Activated CD4-positive, alpha-beta T cell treated with anti-CD3 and anti-CD28 coated beads, Interleukin-2, amount 10 ng/mL, durations not matched to agents 24 days and 14 days (primary cell): ENCODE data around the gene VPS16. TPM values are rescaled to one million over a fixed set of nuclear protein-coding genes. Genes with fewer than 3 reads are reported as not detected.
"Not testable (repeated sequence)": the region's sequence is repeated elsewhere in the genome, so short reads cannot be mapped to it uniquely, and the experiment has no call there.

Source experiments
- DNase-seq: peaks from one replicate; pipeline ENCODE4 v3.0.0; 2022
- H3K27ac Mint-ChIP-seq: one replicate; pipeline ENCODE4 v1.8.0; 2022; ENCODE audit warnings: mild to moderate bottlenecking, mixed read lengths
- H3K27me3 Mint-ChIP-seq: one replicate; pipeline ENCODE4 v1.8.0; 2022; ENCODE audit warnings: mixed read lengths
- H3K36me3 Mint-ChIP-seq: one replicate; pipeline ENCODE4 v1.8.0; 2022; ENCODE audit warnings: low read depth, mild to moderate bottlenecking, mixed read lengths
- H3K4me1 Mint-ChIP-seq: one replicate; pipeline ENCODE4 v1.8.0; 2021; ENCODE audit warnings: mixed read lengths
- H3K4me3 Mint-ChIP-seq: one replicate; pipeline ENCODE4 v1.8.0; 2022; ENCODE audit warnings: mild to moderate bottlenecking, moderate library complexity, mixed read lengths
- H3K9me3 Mint-ChIP-seq: one replicate; pipeline ENCODE4 v1.8.0; 2021; ENCODE audit warnings: mixed read lengths
- intact Hi-C: fragments of 100-400 bp; cut with micrococcal nuclease; formaldehyde crosslinking; loops from one replicate; pipeline ENCODE4 v1.15.1; 2023
- total RNA-seq: library from RNA; stranded (reverse); gene quantifications from 2 replicates; pipeline ENCODE4 v1.2.3, GENCODE V29; 2022

VPS16 gene
- total RNA-seq, 1 donor from 2014 or later: 44.3 TPM

GRCh38 chr20:2800521-2801285, 39.8 kb upstream of the VPS16 start, which contains the start of gene CPXM1:
CPXM1 (minus strand) TSS chr20:2800627; CDS start chr20:2800572, 55 bp downstream.
- H3K4me3 Mint-ChIP-seq: peak within 1 kb of the TSS; percentile 88
- peaks cover 59% of the 10 kb centered on the region for H3K27me3 Mint-ChIP-seq
- no peaks in the 10 kb centered on the region for H3K9me3 Mint-ChIP-seq
- intact Hi-C loops: no loop called here
- H3K4me1 Mint-ChIP-seq: peaks cover 21% of the 10 kb centered on the region
- H3K36me3 Mint-ChIP-seq: peaks cover 3% of the 10 kb centered on the region
- peak within 1 kb of the TSS; percentile 79 for H3K27ac Mint-ChIP-seq
- DNase-seq: peak; percentile 66

GRCh38 chr20:2801286-2801728, 39.2 kb upstream of the VPS16 start:
- peaks cover 3% of the 10 kb centered on the region for H3K36me3 Mint-ChIP-seq
- no peaks in the 10 kb centered on the region for H3K9me3 Mint-ChIP-seq
- peaks cover 21% of the 10 kb centered on the region for H3K4me1 Mint-ChIP-seq
- peaks cover 64% of the 10 kb centered on the region for H3K27me3 Mint-ChIP-seq
- no peak for DNase-seq
- intact Hi-C loops: no loop called here
- peak overlapping the region; percentile 75 for H3K4me3 Mint-ChIP-seq
- peak overlapping the region; percentile 59 for H3K27ac Mint-ChIP-seq

DNA sequence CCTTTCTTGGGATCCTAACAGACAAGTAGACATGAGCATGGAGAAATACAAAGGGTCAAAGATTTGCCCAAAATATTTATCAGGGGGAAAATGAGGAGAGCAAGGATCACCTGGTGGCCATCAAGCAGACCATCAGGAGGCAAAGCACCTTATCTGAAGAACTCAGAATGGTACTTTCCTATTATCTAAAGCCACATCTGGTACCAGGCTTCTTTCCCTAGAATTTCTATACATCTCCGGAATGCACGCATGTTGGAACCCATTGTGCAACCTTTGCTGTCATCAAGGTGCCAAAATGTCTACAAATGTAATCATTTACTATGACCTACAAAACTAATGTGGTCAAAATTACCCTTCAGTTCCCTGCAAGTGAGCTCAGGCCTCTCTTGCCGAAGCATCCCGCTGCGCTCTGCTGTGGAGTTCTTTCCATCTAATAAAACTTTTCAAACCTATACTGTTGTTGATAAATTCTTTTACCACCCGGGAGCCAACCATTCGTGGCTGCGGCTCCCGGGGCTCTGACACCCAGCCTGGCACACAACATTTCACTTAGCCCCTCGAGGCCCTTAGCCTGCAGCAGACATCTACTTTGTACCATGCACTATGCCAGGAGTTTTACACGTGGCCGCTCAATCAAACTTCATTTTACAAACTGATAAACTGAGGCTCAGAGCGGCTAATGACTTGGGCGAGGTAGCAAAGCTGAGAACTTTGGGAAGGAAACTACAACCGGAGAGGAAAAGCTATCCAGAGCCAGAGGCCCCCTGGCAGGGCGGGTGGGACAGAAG, 36.3 kb upstream of the VPS16 start:
- Mint-ChIP-seq H3K4me3 (no peak overlapping the region), H3K4me1 (peaks cover 18% of the 10 kb centered on the region), H3K27ac (no peak overlapping the region), H3K36me3 (peaks cover 3% of the 10 kb centered on the region), H3K27me3 (peaks cover 60% of the 10 kb centered on the region), H3K9me3 (no peaks in the 10 kb centered on the region)
- no peak for DNase-seq
- intact Hi-C loops: no loop called here

- Mint-ChIP-seq H3K27me3 (peaks cover 51% of the 10 kb centered on the region), H3K36me3 (peaks cover 2% of the 10 kb centered on the region), H3K4me1 (peaks cover 12% of the 10 kb centered on the region), H3K4me3 (no peak overlapping the region), H3K9me3 (no peaks in the 10 kb centered on the region), H3K27ac (no peak overlapping the region)
- no peak for DNase-seq
- intact Hi-C loops: no loop called here
Measured at GRCh38 chr20:2804852-2805688, 35.5 kb upstream of the VPS16 start.

- Mint-ChIP-seq H3K27me3 (peaks cover 53% of the 10 kb centered on the region), H3K36me3 (peaks cover 1% of the 10 kb centered on the region), H3K4me1 (peaks cover 8% of the 10 kb centered on the region), H3K27ac (no peak overlapping the region), H3K9me3 (peaks cover under 1% of the 10 kb centered on the region), H3K4me3 (no peak overlapping the region)
- DNase-seq: no peak
- intact Hi-C loops: no loop called here
Measured at GRCh38 chr20:2805689-2806350, 34.7 kb upstream of the VPS16 start.

DNA sequence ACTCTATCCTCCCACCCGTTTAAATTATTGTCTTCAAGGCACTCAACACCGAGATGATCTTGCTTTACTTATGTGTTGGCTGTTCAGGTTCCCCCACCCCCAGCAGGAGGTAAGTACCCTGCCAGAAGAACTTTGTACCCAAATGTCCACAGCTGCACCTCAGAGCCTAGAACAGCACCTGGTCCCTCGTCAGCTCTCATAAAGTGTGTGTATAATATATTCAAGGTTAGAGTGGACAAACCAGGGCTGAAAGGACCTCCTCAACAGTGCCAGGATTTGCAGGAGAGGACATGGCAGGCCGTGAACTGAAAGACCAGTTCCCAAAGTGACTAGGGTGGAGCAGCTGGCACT, 34.2 kb upstream of the VPS16 start:
- Mint-ChIP-seq H3K36me3 (peaks cover 1% of the 10 kb centered on the region), H3K27me3 (peaks cover 53% of the 10 kb centered on the region), H3K4me1 (peaks cover 3% of the 10 kb centered on the region), H3K9me3 (peaks cover 4% of the 10 kb centered on the region), H3K27ac (no peak overlapping the region), H3K4me3 (no peak overlapping the region)
- intact Hi-C loops: no loop called here
- no peak for DNase-seq

DNA sequence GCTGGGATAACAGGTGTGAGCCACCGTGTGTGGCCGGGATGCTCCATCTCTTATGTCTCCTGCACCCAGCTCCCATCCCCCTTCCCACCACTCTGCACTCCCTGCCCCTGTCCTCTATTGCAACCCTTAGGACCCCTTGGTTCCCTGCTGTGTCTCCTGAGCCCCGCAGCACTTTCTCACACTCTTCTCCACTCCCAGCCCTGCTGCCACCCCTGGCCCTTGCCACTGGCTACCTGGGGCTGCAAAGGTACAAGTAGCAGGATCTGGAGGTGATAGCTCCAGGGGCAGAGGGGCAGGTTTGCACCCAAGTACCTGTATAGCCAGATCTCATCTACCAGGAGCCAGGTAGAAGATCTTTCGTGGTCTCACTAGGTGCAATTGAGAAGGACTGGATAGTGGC, 33.5 kb upstream of the VPS16 start:
- Mint-ChIP-seq H3K4me1 (no peaks in the 10 kb centered on the region), H3K27me3 (peaks cover 54% of the 10 kb centered on the region), H3K36me3 (peaks cover 1% of the 10 kb centered on the region), H3K4me3 (no peak overlapping the region), H3K9me3 (peaks cover 8% of the 10 kb centered on the region), H3K27ac (no peak overlapping the region)
- intact Hi-C loops: no loop called here
- DNase-seq: no peak

- peaks cover 57% of the 10 kb centered on the region for H3K27me3 Mint-ChIP-seq
- intact Hi-C loops: not testable (repeated sequence)
Measured at GRCh38 chr20:2807929-2808328, 32.6 kb upstream of the VPS16 start.

GRCh38 chr20:2809690-2810089, 30.9 kb upstream of the VPS16 start:
- peaks cover 15% of the 10 kb centered on the region for H3K9me3 Mint-ChIP-seq
- no peak overlapping the region for H3K4me3 Mint-ChIP-seq
- H3K27ac Mint-ChIP-seq: no peak overlapping the region
- peaks cover 2% of the 10 kb centered on the region for H3K36me3 Mint-ChIP-seq
- intact Hi-C loops: no loop called here
- no peak for DNase-seq
- peaks cover 63% of the 10 kb centered on the region for H3K27me3 Mint-ChIP-seq
- no peaks in the 10 kb centered on the region for H3K4me1 Mint-ChIP-seq

More at GRCh38 chr20:2807929-2808328, 32.6 kb upstream of the VPS16 start:
- not testable (repeated sequence) for H3K4me1 Mint-ChIP-seq, DNase-seq, H3K27ac Mint-ChIP-seq, H3K4me3 Mint-ChIP-seq, H3K36me3 Mint-ChIP-seq
- peaks cover 15% of the 10 kb centered on the region for H3K9me3 Mint-ChIP-seq

GRCh38 chr20:2812189-2812588, 28.4 kb upstream of the VPS16 start:
- intact Hi-C loops: no loop called here
- Mint-ChIP-seq H3K36me3 (peaks cover 2% of the 10 kb centered on the region), H3K4me1 (no peaks in the 10 kb centered on the region), H3K4me3 (no peak overlapping the region), H3K9me3 (peaks cover 15% of the 10 kb centered on the region), H3K27ac (no peak overlapping the region), H3K27me3 (peaks cover 53% of the 10 kb centered on the region)
- DNase-seq: no peak

- Mint-ChIP-seq H3K9me3 (peaks cover 15% of the 10 kb centered on the region), H3K4me1 (no peaks in the 10 kb centered on the region), H3K27me3 (peaks cover 64% of the 10 kb centered on the region), H3K4me3 (no peak overlapping the region), H3K27ac (no peak overlapping the region), H3K36me3 (peaks cover 2% of the 10 kb centered on the region)
- intact Hi-C loops: no loop called here
- no peak for DNase-seq
Measured at GRCh38 chr20:2814076-2814475, 26.5 kb upstream of the VPS16 start.

GRCh38 chr20:2814587-2815051, 25.9 kb upstream of the VPS16 start, which contains the start of gene C20orf141:
C20orf141 (plus strand) TSS chr20:2814987; CDS start chr20:2815185, 198 bp downstream.
- Mint-ChIP-seq H3K4me3 (no peak within 1 kb of the TSS), H3K27ac (no peak within 1 kb of the TSS), H3K4me1 (no peaks in the 10 kb centered on the region), H3K9me3 (peaks cover 15% of the 10 kb centered on the region), H3K27me3 (peaks cover 67% of the 10 kb centered on the region), H3K36me3 (peaks cover 2% of the 10 kb centered on the region)
- intact Hi-C loops: no loop called here
- DNase-seq: no peak

GRCh38 chr20:2815242-2815900, 25.2 kb upstream of the VPS16 start:
- Mint-ChIP-seq H3K27ac (no peak overlapping the region), H3K4me3 (no peak overlapping the region)
- intact Hi-C loops: no loop called here

More at GRCh38 chr20:2815242-2815900, 25.2 kb upstream of the VPS16 start:
- Mint-ChIP-seq H3K4me1 (peaks cover 3% of the 10 kb centered on the region), H3K27me3 (peaks cover 71% of the 10 kb centered on the region), H3K9me3 (peaks cover 15% of the 10 kb centered on the region), H3K36me3 (peaks cover 2% of the 10 kb centered on the region)
- no peak for DNase-seq
